ENCODE data around the gene LGALS3.

- TF ChIP-seq CTCF (IDR thresholded peaks at IDR 0.05) = no peak
- TF ChIP-seq POLR2A (IDR thresholded peaks at IDR 0.05) = no peak
These were observed 2.5 kb downstream of the LGALS3 start for GRCh38 chr14:55131370-55132137.
